ENCODE measurements around the gene CHFR. TPM values are rescaled to one million over a fixed set of nuclear protein-coding genes. Genes with fewer than 3 reads are reported as not detected.

The CHFR gene
- total RNA-seq, 2 donors from 2014 or later: 37.8 to 41.4 TPM

GRCh38 chr12:132833341-132833740, 54.1 kb downstream of the CHFR start:
- Histone ChIP-seq H3K4me3 (no peak overlapping the region), H3K27ac (no peak overlapping the region), H3K36me3 (no peaks in the 10 kb centered on the region), H3K9me3 (no peaks in the 10 kb centered on the region), H3K27me3 (no peaks in the 10 kb centered on the region), H3K9ac (ENCODE audit: low read depth in 2 of 2, low read length in 2 of 2) (no peak overlapping the region), H3K4me1 (peaks cover 3% of the 10 kb centered on the region)
- intact Hi-C loops (cut with DNase I): no loop called here
- DNase-seq: no peak
- no peak for TF ChIP-seq CTCF (IDR thresholded peaks at IDR 0.05)

- no peaks in the 10 kb centered on the region for H3K27me3 ChIP-seq
- H3K9me3 ChIP-seq: no peaks in the 10 kb centered on the region
- H3K4me3 ChIP-seq: no peak overlapping the region
- H3K36me3 ChIP-seq: no peaks in the 10 kb centered on the region
- intact Hi-C loops (cut with DNase I): no loop called here
- no peak overlapping the region for H3K9ac ChIP-seq (ENCODE audit: low read depth in 2 of 2, low read length in 2 of 2)
- DNase-seq: no peak
- no peak for TF ChIP-seq CTCF (IDR thresholded peaks at IDR 0.05)
- H3K4me1 ChIP-seq: peaks cover 9% of the 10 kb centered on the region
- no peak overlapping the region for H3K27ac ChIP-seq
These were observed 55.6 kb downstream of the CHFR start for GRCh38 chr12:132831771-132832170.

GRCh38 chr12:132828706-132829534, 58.5 kb downstream of the CHFR start, which contains the start of gene GOLGA3:
Gene GOLGA3, minus strand, starts transcription at chr12:132828869. Its CDS starts 6,741 bp downstream, at chr12:132822128.
- intact Hi-C loops (cut with DNase I): no loop called here
- Histone ChIP-seq H3K4me1 (peaks cover 9% of the 10 kb centered on the region), H3K9ac (ENCODE audit: low read depth in 2 of 2, low read length in 2 of 2) (peak within 1 kb of the TSS; percentile 81 to 89), H3K4me3 (peak within 1 kb of the TSS; percentile 90), H3K36me3 (no peaks in the 10 kb centered on the region), H3K27ac (peak within 1 kb of the TSS; percentile 97), H3K27me3 (no peaks in the 10 kb centered on the region), H3K9me3 (no peaks in the 10 kb centered on the region)
- peak; percentile 96 for DNase-seq
- no peak for TF ChIP-seq CTCF (IDR thresholded peaks at IDR 0.05)

GRCh38 chr12:132827763-132828703, 59.4 kb downstream of the CHFR start:
- peak overlapping the region; percentile 81 to 89 for H3K9ac ChIP-seq (ENCODE audit: low read depth in 2 of 2, low read length in 2 of 2)
- H3K4me1 ChIP-seq: peaks cover 9% of the 10 kb centered on the region
- intact Hi-C loops (cut with DNase I): no loop called here
- peak; percentile 76 for DNase-seq
- no peaks in the 10 kb centered on the region for H3K27me3 ChIP-seq
- no peaks in the 10 kb centered on the region for H3K36me3 ChIP-seq
- H3K27ac ChIP-seq: peak overlapping the region; percentile 97
- H3K9me3 ChIP-seq: no peaks in the 10 kb centered on the region
- TF ChIP-seq CTCF (IDR thresholded peaks at IDR 0.05): no peak
- H3K4me3 ChIP-seq: peak overlapping the region; percentile 90

- Histone ChIP-seq H3K27me3 (no peaks in the 10 kb centered on the region), H3K4me1 (peaks cover 9% of the 10 kb centered on the region), H3K27ac (no peak overlapping the region), H3K4me3 (no peak overlapping the region), H3K9me3 (no peaks in the 10 kb centered on the region), H3K36me3 (no peaks in the 10 kb centered on the region), H3K9ac (ENCODE audit: low read depth in 2 of 2, low read length in 2 of 2) (no peak overlapping the region)
- no peak for TF ChIP-seq CTCF (IDR thresholded peaks at IDR 0.05)
- DNase-seq: no peak
- intact Hi-C loops (cut with DNase I): no loop called here
These were observed 61.5 kb downstream of the CHFR start for GRCh38 chr12:132825861-132826260.
